GM23248 (cell line): ENCODE results near the gene PRODH2. TPM values are rescaled to one million over a fixed set of nuclear protein-coding genes. Genes with fewer than 3 reads are reported as not detected.
"Not testable (repeated sequence)": the region's sequence is repeated elsewhere in the genome, so short reads cannot be mapped to it uniquely, and the experiment has no call there.

Source experiments
- DNase-seq: peaks from one replicate; pipeline ENCODE4 v3.0.0-alpha.2; 2015
- H2AFZ ChIP-seq: fragments of 200-600 bp; sonication (generic); 2 replicates; pipeline ENCODE4 v1.6.1; 2016; ENCODE audit warnings: antibody characterized with exemption
- H3F3A ChIP-seq: fragments of 200-600 bp; sonication (generic); 2 replicates; pipeline ENCODE4 v1.6.1; 2016; ENCODE audit warnings: mild to moderate bottlenecking, antibody characterized with exemption, mixed run types; ENCODE audit not compliant: insufficient read depth
- H3K27ac ChIP-seq: fragments of 200-600 bp; sonication (generic); 2 replicates; pipeline ENCODE4 v1.5.1; 2016; ENCODE audit warnings: mild to moderate bottlenecking
- H3K27me3 ChIP-seq: fragments of 200-600 bp; sonication (generic); replicated peaks from 2 replicates; pipeline ENCODE4 v1.6.1; 2016; ENCODE audit warnings: mild to moderate bottlenecking; ENCODE audit not compliant: insufficient read depth
- H3K36me3 ChIP-seq: fragments of 200-600 bp; sonication (generic); 2 replicates; pipeline ENCODE4 v1.6.1; 2016; ENCODE audit warnings: low read depth, mild to moderate bottlenecking
- H3K4me1 ChIP-seq: fragments of 200-600 bp; sonication (generic); 2 replicates; pipeline ENCODE4 v1.6.1; 2016; ENCODE audit warnings: mild to moderate bottlenecking; ENCODE audit not compliant: insufficient read depth
- H3K4me2 ChIP-seq: fragments of 200-600 bp; sonication (generic); one replicate; pipeline ENCODE4 v1.6.1; 2016; ENCODE audit warnings: mild to moderate bottlenecking; ENCODE audit not compliant: unreplicated experiment
- H3K4me3 ChIP-seq: fragments of 200-600 bp; sonication (generic); 2 replicates; pipeline ENCODE4 v1.5.1; 2016; ENCODE audit warnings: mild to moderate bottlenecking
- H3K79me2 ChIP-seq: fragments of 200-600 bp; sonication (generic); 2 replicates; pipeline ENCODE4 v1.6.1; 2016; ENCODE audit warnings: mild to moderate bottlenecking; ENCODE audit not compliant: insufficient read depth
- H3K9ac ChIP-seq: fragments of 200-600 bp; sonication (generic); 2 replicates; pipeline ENCODE4 v1.6.1; 2016; ENCODE audit warnings: mild to moderate bottlenecking
- H3K9me2 ChIP-seq: fragments of 200-600 bp; sonication (generic); 2 replicates; pipeline ENCODE4 v1.6.1; 2016; ENCODE audit warnings: mixed run types, mild to moderate bottlenecking, moderate library complexity; ENCODE audit not compliant: insufficient read depth
- H3K9me3 ChIP-seq: fragments of 200-600 bp; sonication (generic); one replicate; pipeline ENCODE4 v1.6.1; 2017; ENCODE audit warnings: low read depth
- H4K20me1 ChIP-seq: fragments of 200-600 bp; sonication (generic); 2 replicates; pipeline ENCODE4 v1.6.0; 2016; ENCODE audit not compliant: insufficient read depth
- EZH2 ChIP-seq: fragments of 200-600 bp; sonication (generic); IDR thresholded peaks from 2 replicates; pipeline ENCODE4 v1.6.1; 2018; ENCODE audit warnings: antibody characterized with exemption, mild to moderate bottlenecking; ENCODE audit not compliant: insufficient read depth, poor library complexity, severe bottlenecking
- EZH2phosphoT487 ChIP-seq: fragments of 200-600 bp; sonication (generic); IDR thresholded peaks from 2 replicates; pipeline ENCODE4 v1.6.1; 2018; ENCODE audit warnings: antibody characterized with exemption, moderate library complexity, mild to moderate bottlenecking, low read depth; ENCODE audit not compliant: insufficient read depth
- WGBS, 2 experiments: methylation state at CpG; one replicate each; pipeline ENCODE4 v1.1.6; 2015 to 2017; ENCODE audit warnings: low lambda C conversion rate in 2 of 2, low coverage in 1 of 2; ENCODE audit errors: missing lambda C conversion rate in 2 of 2; 5-methylcytosine and 5-hydroxymethylcytosine counted together
- in situ Hi-C: fragments of 300-500 bp; cut with MboI; formaldehyde crosslinking; loops from 2 replicates; pipeline ENCODE4 v1.15.0; 2020
- polyA plus RNA-seq: library from polyadenylated mRNA; unstranded; fragments of >200 nt; fragmentation: Nextera tagmentation; extraction: Ambion mirVana; gene quantifications from 2 replicates; pipeline ENCODE4 v1.2.1, GENCODE V29; 2016
- total RNA-seq: library from RNA; depleted of rRNA; stranded (reverse); fragments of >200 nt; shearing (Covaris generic); gene quantifications from 2 replicates; pipeline ENCODE4 v1.2.3, GENCODE V29; 2014

The PRODH2 gene
- total and polyA plus RNA-seq, 2 experiments from 2014 or later: not detected

- no peaks in the 10 kb centered on the region for H3K9me2 ChIP-seq
- no peak overlapping the region for H3K4me2 ChIP-seq
- H4K20me1 ChIP-seq: no peaks in the 10 kb centered on the region
- H3K36me3 ChIP-seq: no peaks in the 10 kb centered on the region
- TF ChIP-seq EZH2: no peak
- no peaks in the 10 kb centered on the region for H3K79me2 ChIP-seq
- H3K9ac ChIP-seq: no peak overlapping the region
- no peaks in the 10 kb centered on the region for H3K4me1 ChIP-seq
- no peak overlapping the region for H3K4me3 ChIP-seq
- H3K27me3 ChIP-seq: peaks cover 49% of the 10 kb centered on the region
- 9 to 13% methylated on average over 30 to 35 of the region's 42 CpGs for WGBS, 2 experiments
- no peak overlapping the region for H3K27ac ChIP-seq
- H3K9me3 ChIP-seq: no peaks in the 10 kb centered on the region
- H3F3A ChIP-seq: no peaks in the 10 kb centered on the region
- peak; percentile 18 for DNase-seq
- in situ Hi-C loops: no loop called here
- no peak overlapping the region for H2AFZ ChIP-seq
Measured at GRCh38 chr19:35843676-35844481, 31.2 kb upstream of the PRODH2 start.

DNA sequence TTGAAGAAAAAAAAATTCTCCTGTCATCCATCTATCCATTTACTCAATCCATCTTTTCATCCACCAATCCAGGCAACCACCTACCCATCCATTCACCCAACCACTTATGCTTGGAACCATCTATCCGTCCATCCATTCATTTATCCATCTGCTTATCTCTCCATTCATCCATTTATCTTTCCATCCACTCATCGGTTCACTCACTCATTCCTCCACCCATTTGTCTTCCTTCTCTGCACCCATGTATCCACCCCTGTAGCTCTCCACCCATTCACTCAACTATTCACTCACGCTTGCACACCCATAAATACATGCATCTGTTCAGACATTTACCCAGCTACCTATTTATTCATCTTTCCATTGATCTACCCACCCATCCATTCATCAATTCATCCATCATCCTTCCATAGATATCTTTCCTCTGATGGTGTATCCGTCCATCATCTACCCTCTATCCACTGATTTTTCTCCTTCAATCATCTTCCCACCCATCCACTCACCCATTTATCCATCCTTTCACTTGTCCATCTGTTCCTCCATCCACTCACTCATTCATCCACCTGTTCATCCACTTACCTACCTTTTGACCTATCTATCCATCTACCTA lies 30.1 kb upstream of the PRODH2 start:
- no peaks in the 10 kb centered on the region for H3K9me3 ChIP-seq
- no peak overlapping the region for H2AFZ ChIP-seq
- no peaks in the 10 kb centered on the region for H4K20me1 ChIP-seq
- H3K27me3 ChIP-seq: peaks cover 44% of the 10 kb centered on the region
- DNase-seq: no peak
- H3K79me2 ChIP-seq: no peaks in the 10 kb centered on the region
- H3K9me2 ChIP-seq: no peaks in the 10 kb centered on the region
- no peaks in the 10 kb centered on the region for H3K4me1 ChIP-seq
- 53 to 59% methylated on average over 4 of the region's 4 CpGs for WGBS, 2 experiments
- H3F3A ChIP-seq: no peaks in the 10 kb centered on the region
- no peak overlapping the region for H3K4me2 ChIP-seq
- no peak overlapping the region for H3K4me3 ChIP-seq
- no peak overlapping the region for H3K27ac ChIP-seq
- no peaks in the 10 kb centered on the region for H3K36me3 ChIP-seq
- no peak for TF ChIP-seq EZH2
- no peak for TF ChIP-seq EZH2phosphoT487
- in situ Hi-C loops: no loop called here
- no peak overlapping the region for H3K9ac ChIP-seq

DNA sequence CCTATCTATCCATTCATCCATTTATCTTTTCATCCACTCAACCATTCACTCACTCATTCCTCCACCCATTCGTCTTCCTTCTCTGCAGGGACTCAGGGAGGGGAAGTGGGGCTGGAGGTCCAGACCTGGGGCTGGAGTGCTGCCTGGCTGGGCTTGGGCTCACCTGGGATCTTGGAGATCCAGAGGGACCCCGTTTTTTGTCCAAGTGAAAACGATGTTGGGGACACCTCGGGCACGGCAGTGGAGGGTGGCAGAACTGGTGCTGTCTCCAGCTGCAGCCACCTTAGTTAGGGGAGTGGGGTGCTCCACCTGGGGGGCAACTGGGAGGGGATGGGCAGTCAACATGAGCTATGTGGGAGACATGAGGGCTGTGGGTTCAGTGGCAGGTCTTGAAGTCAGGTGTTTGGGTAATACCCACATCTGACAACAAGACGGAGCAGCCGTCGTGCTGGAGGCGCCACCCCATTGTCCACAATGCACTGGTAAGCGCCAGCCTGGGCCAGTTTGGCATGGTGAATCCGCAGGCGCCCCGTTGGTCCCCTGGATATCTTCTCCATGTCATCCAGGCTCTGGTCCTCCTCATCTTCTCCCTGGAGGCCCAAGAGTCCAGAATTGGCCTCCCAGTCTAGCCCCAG lies 29.4 kb upstream of the PRODH2 start:
- H2AFZ ChIP-seq: no peak overlapping the region
- H3K27me3 ChIP-seq: peaks cover 39% of the 10 kb centered on the region
- no peaks in the 10 kb centered on the region for H3K36me3 ChIP-seq
- DNase-seq: no peak
- H3F3A ChIP-seq: no peaks in the 10 kb centered on the region
- no peaks in the 10 kb centered on the region for H4K20me1 ChIP-seq
- no peak for TF ChIP-seq EZH2
- no peak for TF ChIP-seq EZH2phosphoT487
- H3K79me2 ChIP-seq: no peaks in the 10 kb centered on the region
- no peak overlapping the region for H3K9ac ChIP-seq
- WGBS, 2 experiments: 62 to 67% methylated on average over 12 to 13 of the region's 13 CpGs
- H3K27ac ChIP-seq: no peak overlapping the region
- no peaks in the 10 kb centered on the region for H3K4me1 ChIP-seq
- no peak overlapping the region for H3K4me2 ChIP-seq
- H3K9me2 ChIP-seq: no peaks in the 10 kb centered on the region
- H3K9me3 ChIP-seq: no peaks in the 10 kb centered on the region
- H3K4me3 ChIP-seq: no peak overlapping the region
- in situ Hi-C loops: no loop called here

GRCh38 chr19:35836096-35836495 lies 23.5 kb upstream of the PRODH2 start:
- DNase-seq, H3K27ac ChIP-seq, H3K79me2 ChIP-seq, in situ Hi-C loops, H3K9me3 ChIP-seq, H2AFZ ChIP-seq, H3K4me2 ChIP-seq, H3K9ac ChIP-seq, H3F3A ChIP-seq, H3K4me1 ChIP-seq, H3K4me3 ChIP-seq, H3K36me3 ChIP-seq, H3K9me2 ChIP-seq, H4K20me1 ChIP-seq: not testable (repeated sequence)
- H3K27me3 ChIP-seq: peaks cover 24% of the 10 kb centered on the region; the same call in 1 of the 2 replicates
- 36 to 37% methylated on average over 11 of the region's 11 CpGs for WGBS, 2 experiments
